GM12878 (cell line): ENCODE data around the gene EFCAB11. TPM values are rescaled to one million over a fixed set of nuclear protein-coding genes. Genes with fewer than 3 reads are reported as not detected.

Experiments used
- ATAC-seq: fragments of 200-7000 bp; cut with Tn5 transposase; 3 replicates; pipeline ENCODE4 v1.9.1; 2020; ENCODE audit warnings: mild to moderate bottlenecking, moderate library complexity
- BruUV-seq: library from RNA; stranded (reverse); fragments of 400-500 nt; replicated peaks from 2 replicates; lab custom pipeline; 2021; lab: Mats Ljungman, UMichigan
- CTCF ChIA-PET: fragments of 300-600 bp; sonication (Branson Sonifier 250); formaldehyde crosslinking; extraction: SDS; loops from one replicate; lab custom pipeline; 2021; ENCODE audit warnings: inconsistent platforms; lab: Yijun Ruan, JAX
- POLR2A ChIA-PET: fragments of 350-600 bp; formaldehyde crosslinking; extraction: SDS; loops from one replicate; lab custom pipeline; 2021; ENCODE audit warnings: inconsistent platforms; lab: Charles Lee
- RAD21 ChIA-PET: fragments of 300-600 bp; sonication (Branson Sonifier 250); formaldehyde crosslinking; loops from one replicate; lab custom pipeline; 2023; ENCODE audit warnings: antibody characterized with exemption; ENCODE audit not compliant: unreplicated experiment; lab: Charles Lee
- SMC1A ChIA-PET: fragments of 300-600 bp; sonication (Branson Sonifier 250); formaldehyde crosslinking; loops from one replicate; lab custom pipeline; 2023; ENCODE audit not compliant: unreplicated experiment, uncharacterized antibody; lab: Charles Lee
- DNase-seq: peaks from one replicate; pipeline ENCODE4 v3.0.0-alpha.2; 2011; ENCODE audit warnings: low read depth, low spot score
- FAIRE-seq: peaks from 3 replicates; lab custom pipeline; 2011; peaks lifted over from hg19 to GRCh38; lab: Jason Lieb, UNC
- H2AFZ ChIP-seq: 2 replicates; pipeline ENCODE4 v1.6.0; 2011; ENCODE audit warnings: low read depth, low read length, control low read depth; ENCODE audit not compliant: control insufficient read depth
- H3K27ac ChIP-seq: 2 replicates; pipeline ENCODE4 v1.5.1; 2011; ENCODE audit warnings: control low read depth; ENCODE audit not compliant: control insufficient read depth, insufficient read depth
- H3K27me3 ChIP-seq, 2 experiments: replicated peaks in 1 of 2; 2 replicates each; pipeline versions ENCODE4 v1.6.0 to v1.6.1; 2011; ENCODE audit warnings: low read length in 1 of 2; ENCODE audit not compliant: control insufficient read depth in 2 of 2, insufficient read depth in 2 of 2
- H3K36me3 ChIP-seq, 2 experiments: 2 replicates each; pipeline ENCODE4 v1.5.1; 2011; ENCODE audit warnings: low read length in 1 of 2; ENCODE audit not compliant: control insufficient read depth in 2 of 2, insufficient read depth in 2 of 2
- H3K4me1 ChIP-seq: 2 replicates; pipeline ENCODE4 v1.6.1; 2011; ENCODE audit warnings: mild to moderate bottlenecking, low read length, moderate library complexity, mixed read lengths; ENCODE audit not compliant: control insufficient read depth, insufficient read depth
- H3K4me2 ChIP-seq: 2 replicates; pipeline ENCODE4 v1.6.0; 2011; ENCODE audit warnings: control low read depth; ENCODE audit not compliant: control insufficient read depth, insufficient read depth
- H3K4me3 ChIP-seq: fragments of 200-600 bp; sonication (generic); 2 replicates; pipeline ENCODE4 v1.5.1; 2016
- H3K79me2 ChIP-seq: 2 replicates; pipeline ENCODE4 v1.6.0; 2011; ENCODE audit warnings: low read length; ENCODE audit not compliant: control insufficient read depth, insufficient read depth
- H3K9ac ChIP-seq: 2 replicates; pipeline ENCODE4 v1.8.0; 2011; ENCODE audit warnings: low read length, control low read depth, mixed read lengths; ENCODE audit not compliant: control insufficient read depth, insufficient read depth
- H3K9me3 ChIP-seq: replicated peaks from 3 replicates; pipeline ENCODE4 v1.5.1; 2011; ENCODE audit warnings: mild to moderate bottlenecking, low read length; ENCODE audit not compliant: control insufficient read depth, insufficient read depth
- H4K20me1 ChIP-seq: 2 replicates; pipeline ENCODE4 v1.6.0; 2011; ENCODE audit not compliant: control insufficient read depth, insufficient read depth
- CBFB ChIP-seq: IDR thresholded peaks from 2 replicates; pipeline ENCODE4 v1.6.1; 2016; ENCODE audit warnings: antibody characterized with exemption, low read depth
- CHD4 ChIP-seq: fragments of 200-600 bp; sonication (generic); IDR thresholded peaks from 2 replicates; pipeline ENCODE4 v1.6.1; 2016; ENCODE audit warnings: mild to moderate bottlenecking
- CREB1 ChIP-seq: IDR thresholded peaks from 2 replicates; pipeline ENCODE4 v1.6.1; 2012; ENCODE audit warnings: low read depth, mild to moderate bottlenecking, inconsistent platforms
- EGR1 ChIP-seq, 2 experiments: IDR thresholded peaks; 1 replicate in 1 of 2; 2 replicates in 1 of 2; pipeline ENCODE4 v1.6.1; 2011 to 2012; ENCODE audit warnings: low read depth in 2 of 2, low read length in 2 of 2, borderline replicate concordance in 1 of 2, mild to moderate bottlenecking in 1 of 2, moderate library complexity in 1 of 2
- FOS ChIP-seq: IDR thresholded peaks from 3 replicates; pipeline ENCODE4 v1.6.1; 2011; ENCODE audit warnings: borderline replicate concordance; ENCODE audit not compliant: insufficient read length; ENCODE audit errors: extremely low read depth
- HDAC2 ChIP-seq: fragments of 200-600 bp; sonication (generic); IDR thresholded peaks from 2 replicates; pipeline ENCODE4 v1.6.1; 2017
- IKZF2 ChIP-seq, 2 experiments: fragments of 450-650 bp; IDR thresholded peaks; 2 replicates each; pipeline ENCODE4 v1.6.1; 2017; ENCODE audit warnings: mild to moderate bottlenecking in 2 of 2, moderate library complexity in 2 of 2
- JUNB ChIP-seq: IDR thresholded peaks from 2 replicates; pipeline ENCODE4 v1.6.1; 2016; ENCODE audit warnings: antibody characterized with exemption, mild to moderate bottlenecking
- KAT2A ChIP-seq: conservative IDR thresholded peaks from 2 replicates; pipeline ENCODE4 v1.6.1; 2011; ENCODE audit warnings: low read depth, low read length; ENCODE audit not compliant: control insufficient read depth
- MEF2A ChIP-seq: IDR thresholded peaks from 2 replicates; pipeline ENCODE4 v1.6.1; 2011; ENCODE audit warnings: low read depth, mild to moderate bottlenecking, low read length, moderate library complexity; ENCODE audit not compliant: insufficient read depth
- MYC ChIP-seq: IDR thresholded peaks from 2 replicates; pipeline ENCODE4 v1.6.1; 2011; ENCODE audit warnings: mild to moderate bottlenecking, low read length, moderate library complexity, inconsistent platforms; ENCODE audit not compliant: insufficient read depth, insufficient replicate concordance, insufficient read length, severe bottlenecking
- NFYB ChIP-seq: IDR thresholded peaks from 2 replicates; pipeline ENCODE4 v1.6.1; 2011; ENCODE audit warnings: low read depth, mild to moderate bottlenecking, low read length, improper control_type of control experiment, moderate library complexity; ENCODE audit not compliant: insufficient read depth
- POLR2AphosphoS5 ChIP-seq: IDR thresholded peaks from 2 replicates; pipeline ENCODE4 v1.6.1; 2011; ENCODE audit warnings: mild to moderate bottlenecking, low read length, inconsistent platforms
- PRDM15 ChIP-seq: fragments of 450-650 bp; formaldehyde crosslinking; IDR thresholded peaks from 2 replicates; pipeline ENCODE4 v1.4.0; 2020; ENCODE audit warnings: mild to moderate bottlenecking, moderate library complexity
- RCOR1 ChIP-seq: conservative IDR thresholded peaks from 2 replicates; pipeline ENCODE4 v1.6.1; 2012; ENCODE audit warnings: low read depth, low read length, improper control_type of control experiment
- ZNF687 ChIP-seq: fragments of 450-650 bp; IDR thresholded peaks from 2 replicates; pipeline ENCODE4 v1.6.1; 2017; ENCODE audit warnings: mild to moderate bottlenecking, moderate library complexity
- whole genome bisulfite sequencing: methylation state at CpG from one replicate; pipeline ENCODE4 v1.1.6; 2016; ENCODE audit warnings: low lambda C conversion rate; ENCODE audit not compliant: insufficient replicate concordance, insufficient coverage; ENCODE audit errors: missing lambda C conversion rate; 5-methylcytosine and 5-hydroxymethylcytosine counted together
- in situ Hi-C: fragments of 300-500 bp; cut with MboI; formaldehyde crosslinking; loops from 9 replicates; pipeline ENCODE4 v1.14.3; 2018; ENCODE audit warnings: mixed read lengths
- intact Hi-C: fragments of 100-400 bp; cut with micrococcal nuclease; formaldehyde crosslinking; loops from one replicate; pipeline ENCODE4 v1.14.2; 2022; ENCODE audit not compliant: unreplicated experiment
- polyA plus RNA-seq, 11 experiments: library from polyadenylated mRNA; depleted of rRNA in 4 of 11; unstranded in 6 of 11; stranded (reverse) in 5 of 11; fragments of >200 nt; fragmentation: Nextera tagmentation in 4 of 11; fragmentation: Illumina TruSeq in 1 of 11; extraction: Ambion mirVana in 4 of 11; extraction: Trizol in 1 of 11; gene quantifications; 1 replicate in 1 of 11; 2 replicates in 10 of 11; pipeline versions ENCODE4 v1.2.1 to v1.2.3, GENCODE V29; 2011 to 2016; ENCODE audit warnings: inconsistent platforms in 2 of 11, missing spikeins in 2 of 11, low read depth in 1 of 11
- total RNA-seq, 4 experiments: library from RNA; depleted of rRNA in 3 of 4; stranded (reverse); fragments of >200 nt in 3 of 4; fragmentation: Illumina TruSeq in 1 of 4; extraction: Trizol in 1 of 4; gene quantifications; 2 replicates each; pipeline versions ENCODE4 v1.2.1 to v1.2.3, GENCODE V29; 2013 to 2021

EFCAB11 gene
- total and polyA plus RNA-seq, 10 of the 15 experiments (the other 5 are each of a cell fraction or from before 2014, with no cell fraction given), result 8.6 to 37.4 (median 18.0) TPM

GRCh38 chr14:89803542-89803941, 151.0 kb downstream of the EFCAB11 start:
- no peaks in the 10 kb centered on the region for H3K79me2 ChIP-seq
- POLR2A ChIA-PET, result no interaction called here
- no peaks in the 10 kb centered on the region for H3K4me1 ChIP-seq
- H2AFZ ChIP-seq, result no peak overlapping the region
- TF ChIP-seq CBFB (no peak), NFYB (no peak), CHD4 (no peak), MYC (no peak), FOS (no peak), CREB1 (no peak), KAT2A (no peak), MEF2A (no peak), JUNB (no peak), PRDM15 (CRISPR knock-in tag) (no peak), IKZF2 (IDR thresholded peaks at IDR 0.05) (no peak), HDAC2 (no peak), EGR1 (IDR thresholded peaks at IDR 0.05; ENCODE audit: borderline replicate concordance in 1 of 2, low read depth in 2 of 2, low read length in 2 of 2) (no peak), ZNF687 (no peak), RCOR1 (no peak), POLR2AphosphoS5 (no peak)
- intact Hi-C loops, result no loop called here
- RAD21 ChIA-PET, result no interaction called here
- ATAC-seq (no peak), DNase-seq (no peak), FAIRE-seq (no peak)
- CTCF ChIA-PET, result no interaction called here
- no peak overlapping the region for H3K9ac ChIP-seq
- no peaks in the 10 kb centered on the region for H3K27me3 ChIP-seq
- no peak overlapping the region for H3K27ac ChIP-seq
- H3K36me3 ChIP-seq, result no peaks in the 10 kb centered on the region
- in situ Hi-C loops, result no loop called here
- no TSS peak for BruUV-seq
- no peaks in the 10 kb centered on the region for H4K20me1 ChIP-seq
- H3K4me3 ChIP-seq, result no peak overlapping the region
- WGBS, result 96% methylated on average over 5 of the region's 5 CpGs
- no peaks in the 10 kb centered on the region for H3K9me3 ChIP-seq
- no peak overlapping the region for H3K4me2 ChIP-seq
- SMC1A ChIA-PET, result no interaction called here
